OCI-LY7 (cell line): ENCODE results near the gene TRRAP.

Experiments
- EZH2phosphoT487 ChIP-seq: fragments of 200-600 bp; sonication (generic); IDR thresholded peaks from 2 replicates; pipeline ENCODE4 v1.6.1; 2018; ENCODE audit warnings: low read depth, borderline replicate concordance, mild to moderate bottlenecking, mixed run types, antibody characterized with exemption, low read length, moderate library complexity, mixed read lengths
- TF ChIP-seq, protein P1 (sequence below): fragments of 200-600 bp; sonication (generic); conservative IDR thresholded peaks from 2 replicates; pipeline ENCODE4 v1.5.1; 2014; ENCODE audit warnings: mild to moderate bottlenecking, antibody characterized with exemption, low read length, moderate library complexity, mixed read lengths

DNA sequence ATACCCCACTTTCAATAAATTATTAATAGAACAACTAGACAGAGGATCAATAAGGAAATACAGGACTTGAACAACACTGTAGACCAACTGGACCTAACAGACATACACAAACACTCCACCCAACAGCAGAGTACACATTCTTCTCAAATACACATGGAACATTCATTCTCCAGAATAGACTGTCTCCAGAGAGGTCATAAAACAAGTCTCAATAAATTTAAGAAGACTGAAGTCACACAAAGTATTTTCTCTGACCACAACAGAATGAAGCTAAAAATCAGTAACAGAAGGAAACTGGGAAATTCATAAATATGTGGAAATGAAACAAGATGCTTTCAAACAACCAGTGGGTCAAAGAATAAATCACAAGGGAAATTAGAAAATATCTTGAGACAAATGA lies 145.7 kb downstream of the TRRAP start:
- TF ChIP-seq EZH2phosphoT487: no peak
- TF ChIP-seq, protein P1, sequence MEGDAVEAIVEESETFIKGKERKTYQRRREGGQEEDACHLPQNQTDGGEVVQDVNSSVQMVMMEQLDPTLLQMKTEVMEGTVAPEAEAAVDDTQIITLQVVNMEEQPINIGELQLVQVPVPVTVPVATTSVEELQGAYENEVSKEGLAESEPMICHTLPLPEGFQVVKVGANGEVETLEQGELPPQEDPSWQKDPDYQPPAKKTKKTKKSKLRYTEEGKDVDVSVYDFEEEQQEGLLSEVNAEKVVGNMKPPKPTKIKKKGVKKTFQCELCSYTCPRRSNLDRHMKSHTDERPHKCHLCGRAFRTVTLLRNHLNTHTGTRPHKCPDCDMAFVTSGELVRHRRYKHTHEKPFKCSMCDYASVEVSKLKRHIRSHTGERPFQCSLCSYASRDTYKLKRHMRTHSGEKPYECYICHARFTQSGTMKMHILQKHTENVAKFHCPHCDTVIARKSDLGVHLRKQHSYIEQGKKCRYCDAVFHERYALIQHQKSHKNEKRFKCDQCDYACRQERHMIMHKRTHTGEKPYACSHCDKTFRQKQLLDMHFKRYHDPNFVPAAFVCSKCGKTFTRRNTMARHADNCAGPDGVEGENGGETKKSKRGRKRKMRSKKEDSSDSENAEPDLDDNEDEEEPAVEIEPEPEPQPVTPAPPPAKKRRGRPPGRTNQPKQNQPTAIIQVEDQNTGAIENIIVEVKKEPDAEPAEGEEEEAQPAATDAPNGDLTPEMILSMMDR: no peak
